ENCODE measurements around the gene ITPRID1.

ITPRID1 gene

DNA sequence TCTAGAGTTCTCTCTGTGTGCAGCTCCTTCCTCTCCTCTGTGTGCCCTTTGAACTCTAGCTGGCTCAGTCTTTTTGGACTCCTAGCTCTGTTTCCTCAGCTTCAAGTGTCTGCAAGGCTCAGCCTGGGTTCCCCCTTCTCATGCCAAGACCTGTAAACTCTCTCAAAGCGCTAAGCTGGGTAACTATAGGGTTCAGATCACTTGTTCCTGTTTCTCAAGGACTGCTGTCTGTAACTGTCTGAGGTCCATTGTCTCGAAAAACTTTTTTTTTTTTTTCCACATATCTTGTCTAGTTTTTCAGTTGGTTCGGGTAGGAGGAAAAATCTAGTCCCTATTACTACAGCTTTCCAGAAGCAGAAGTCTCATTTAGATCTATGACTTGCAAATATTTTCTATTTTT lies 126.5 kb downstream of the ITPRID1 start:
- no peaks in the 10 kb centered on the region for H3K36me3 ChIP-seq (ENCODE audit: control insufficient read depth in 2 of 2, insufficient read depth in 1 of 2, low read length in 2 of 2)
- no peak for TF ChIP-seq ZNF37A (tag by site-specific recombination; IDR thresholded peaks at IDR 0.05)
- TF ChIP-seq, protein P1, sequence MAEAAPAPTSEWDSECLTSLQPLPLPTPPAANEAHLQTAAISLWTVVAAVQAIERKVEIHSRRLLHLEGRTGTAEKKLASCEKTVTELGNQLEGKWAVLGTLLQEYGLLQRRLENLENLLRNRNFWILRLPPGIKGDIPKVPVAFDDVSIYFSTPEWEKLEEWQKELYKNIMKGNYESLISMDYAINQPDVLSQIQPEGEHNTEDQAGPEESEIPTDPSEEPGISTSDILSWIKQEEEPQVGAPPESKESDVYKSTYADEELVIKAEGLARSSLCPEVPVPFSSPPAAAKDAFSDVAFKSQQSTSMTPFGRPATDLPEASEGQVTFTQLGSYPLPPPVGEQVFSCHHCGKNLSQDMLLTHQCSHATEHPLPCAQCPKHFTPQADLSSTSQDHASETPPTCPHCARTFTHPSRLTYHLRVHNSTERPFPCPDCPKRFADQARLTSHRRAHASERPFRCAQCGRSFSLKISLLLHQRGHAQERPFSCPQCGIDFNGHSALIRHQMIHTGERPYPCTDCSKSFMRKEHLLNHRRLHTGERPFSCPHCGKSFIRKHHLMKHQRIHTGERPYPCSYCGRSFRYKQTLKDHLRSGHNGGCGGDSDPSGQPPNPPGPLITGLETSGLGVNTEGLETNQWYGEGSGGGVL (tag by site-specific recombination; IDR thresholded peaks at IDR 0.05) = no peak
- TF ChIP-seq ZSCAN16 (tag by site-specific recombination; IDR thresholded peaks at IDR 0.05) = no peak
- TF ChIP-seq, protein P2, sequence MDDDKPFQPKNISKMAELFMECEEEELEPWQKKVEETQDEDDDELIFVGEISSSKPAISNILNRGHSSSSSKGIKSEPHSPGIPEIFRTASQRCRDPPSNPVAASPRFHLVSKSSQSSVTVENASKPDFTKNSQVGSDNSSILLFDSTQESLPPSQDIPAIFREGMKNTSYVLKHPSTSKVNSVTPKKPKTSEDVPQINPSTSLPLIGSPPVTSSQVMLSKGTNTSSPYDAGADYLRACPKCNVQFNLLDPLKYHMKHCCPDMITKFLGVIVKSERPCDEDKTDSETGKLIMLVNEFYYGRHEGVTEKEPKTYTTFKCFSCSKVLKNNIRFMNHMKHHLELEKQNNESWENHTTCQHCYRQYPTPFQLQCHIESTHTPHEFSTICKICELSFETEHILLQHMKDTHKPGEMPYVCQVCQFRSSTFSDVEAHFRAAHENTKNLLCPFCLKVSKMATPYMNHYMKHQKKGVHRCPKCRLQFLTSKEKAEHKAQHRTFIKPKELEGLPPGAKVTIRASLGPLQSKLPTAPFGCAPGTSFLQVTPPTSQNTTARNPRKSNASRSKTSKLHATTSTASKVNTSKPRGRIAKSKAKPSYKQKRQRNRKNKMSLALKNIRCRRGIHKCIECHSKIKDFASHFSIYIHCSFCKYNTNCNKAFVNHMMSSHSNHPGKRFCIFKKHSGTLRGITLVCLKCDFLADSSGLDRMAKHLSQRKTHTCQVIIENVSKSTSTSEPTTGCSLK (tag by site-specific recombination; IDR thresholded peaks at IDR 0.05) = no peak
- no peaks in the 10 kb centered on the region for H3K9me3 ChIP-seq (ENCODE audit: control insufficient read depth, insufficient read depth, low read depth, low read length)
- no peak overlapping the region for H3K27ac ChIP-seq (ENCODE audit: extremely low read depth, low read depth, low read length)
- H3K4me1 ChIP-seq (ENCODE audit: control insufficient read depth, insufficient read depth, low read length) = no peaks in the 10 kb centered on the region
- H3K4me3 ChIP-seq (ENCODE audit: low read depth, low read length) = no peak overlapping the region
- ChIA-PET CTCF (interaction anchor here (0.6 to 3.5 kb wide), 2 partner anchors 163 to 506 kb away, joined by 3 to 11 read pairs; no protein-coding TSS in a partner anchor), POLR2A (no interaction called here)

DNA sequence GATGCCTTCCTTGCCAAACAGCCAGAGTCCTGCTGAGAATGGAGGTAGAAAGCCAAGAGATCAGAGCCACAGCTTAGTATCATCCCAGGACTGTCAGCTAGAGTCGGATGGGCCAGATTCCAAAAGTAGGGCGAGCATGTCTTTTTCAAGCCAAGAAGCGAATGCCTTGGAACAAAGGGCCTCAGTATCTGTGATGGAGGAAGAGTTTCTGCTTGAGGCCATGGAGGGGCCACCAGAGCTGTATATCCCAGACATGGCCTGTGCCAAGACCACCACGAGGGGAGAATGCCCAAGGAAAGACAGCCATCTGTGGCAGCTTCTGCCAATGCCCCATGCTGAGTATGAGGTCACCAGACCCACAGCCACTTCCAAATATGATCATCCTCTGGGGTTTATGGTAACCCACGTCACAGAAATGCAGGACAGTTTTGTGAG lies 128.8 kb downstream of the ITPRID1 start:
- Histone ChIP-seq H3K4me1 (ENCODE audit: control insufficient read depth, insufficient read depth, low read length) (no peaks in the 10 kb centered on the region), H3K36me3 (ENCODE audit: control insufficient read depth in 2 of 2, insufficient read depth in 1 of 2, low read length in 2 of 2) (no peaks in the 10 kb centered on the region), H3K9me3 (ENCODE audit: control insufficient read depth, insufficient read depth, low read depth, low read length) (no peaks in the 10 kb centered on the region), H3K27ac (ENCODE audit: extremely low read depth, low read depth, low read length) (no peak overlapping the region), H3K4me3 (ENCODE audit: low read depth, low read length) (no peak overlapping the region)
- TF ChIP-seq GLIS1 (tag by site-specific recombination; IDR thresholded peaks at IDR 0.05) = no peak
- no peak for TF ChIP-seq HIC1 (tag by site-specific recombination; IDR thresholded peaks at IDR 0.05)
- no peak for TF ChIP-seq ZNF140 (tag by site-specific recombination; IDR thresholded peaks at IDR 0.05)
- no peak for TF ChIP-seq ZNF664 (tag by site-specific recombination; IDR thresholded peaks at IDR 0.05)
- TF ChIP-seq OVOL3 (tag by site-specific recombination; IDR thresholded peaks at IDR 0.05) = no peak
- no peak for TF ChIP-seq ZNF624 (tag by site-specific recombination; IDR thresholded peaks at IDR 0.05)
- no peak for TF ChIP-seq ZSCAN4 (tag by site-specific recombination; IDR thresholded peaks at IDR 0.05)
- TF ChIP-seq OSR2 (tag by site-specific recombination; IDR thresholded peaks at IDR 0.05) = no peak
- no peak for TF ChIP-seq KLF8 (tag by site-specific recombination; IDR thresholded peaks at IDR 0.05)
- TF ChIP-seq ZNF223 (tag by site-specific recombination; IDR thresholded peaks at IDR 0.05) = no peak
- CTCF ChIA-PET = interaction anchor here (0.8 kb wide), 1 partner anchor 505 kb away, joined by 3 read pairs; no protein-coding TSS in a partner anchor
- POLR2A ChIA-PET = no interaction called here

DNA sequence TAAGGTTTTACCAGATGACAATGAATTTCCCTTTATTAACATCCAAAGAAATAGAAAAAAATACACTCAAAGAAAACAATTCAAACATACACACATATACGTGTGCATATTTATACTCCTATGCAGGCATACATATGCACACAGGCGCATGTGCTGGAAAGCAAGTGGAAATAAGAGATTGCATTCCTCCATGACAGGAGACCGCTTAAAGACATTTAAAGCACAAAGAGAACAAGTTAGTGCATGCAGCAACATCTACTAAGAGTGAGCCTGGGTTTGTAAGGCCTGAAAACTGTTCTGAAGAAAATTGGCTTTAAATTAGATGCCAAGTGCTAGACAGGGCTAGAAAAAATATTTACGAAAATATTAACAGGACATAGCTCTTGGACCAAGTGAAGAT lies 133.1 kb downstream of the ITPRID1 start:
- ChIA-PET CTCF (interaction anchor here (0.9 kb wide), 1 partner anchor 18 kb away, joined by 4 read pairs; no protein-coding TSS in a partner anchor), POLR2A (no interaction called here)
- H3K9me3 ChIP-seq (ENCODE audit: control insufficient read depth, insufficient read depth, low read depth, low read length) = no peaks in the 10 kb centered on the region
- no peaks in the 10 kb centered on the region for H3K4me1 ChIP-seq (ENCODE audit: control insufficient read depth, insufficient read depth, low read length)
- no peak overlapping the region for H3K4me3 ChIP-seq (ENCODE audit: low read depth, low read length)
- no peaks in the 10 kb centered on the region for H3K36me3 ChIP-seq (ENCODE audit: control insufficient read depth in 2 of 2, insufficient read depth in 1 of 2, low read length in 2 of 2)
- no peak overlapping the region for H3K27ac ChIP-seq (ENCODE audit: extremely low read depth, low read depth, low read length)
- TF ChIP-seq RBAK (tag by site-specific recombination; IDR thresholded peaks at IDR 0.05) (no peak), ZNF202 (tag by site-specific recombination; IDR thresholded peaks at IDR 0.05; ENCODE audit: borderline replicate concordance) (no peak), ZBTB21 (tag by site-specific recombination; IDR thresholded peaks at IDR 0.05) (no peak), ZNF692 (tag by site-specific recombination; IDR thresholded peaks at IDR 0.05) (no peak), ZNF580 (tag by site-specific recombination; IDR thresholded peaks at IDR 0.05) (no peak), ZSCAN4 (tag by site-specific recombination; IDR thresholded peaks at IDR 0.05) (no peak)
- TF ChIP-seq, protein P3, sequence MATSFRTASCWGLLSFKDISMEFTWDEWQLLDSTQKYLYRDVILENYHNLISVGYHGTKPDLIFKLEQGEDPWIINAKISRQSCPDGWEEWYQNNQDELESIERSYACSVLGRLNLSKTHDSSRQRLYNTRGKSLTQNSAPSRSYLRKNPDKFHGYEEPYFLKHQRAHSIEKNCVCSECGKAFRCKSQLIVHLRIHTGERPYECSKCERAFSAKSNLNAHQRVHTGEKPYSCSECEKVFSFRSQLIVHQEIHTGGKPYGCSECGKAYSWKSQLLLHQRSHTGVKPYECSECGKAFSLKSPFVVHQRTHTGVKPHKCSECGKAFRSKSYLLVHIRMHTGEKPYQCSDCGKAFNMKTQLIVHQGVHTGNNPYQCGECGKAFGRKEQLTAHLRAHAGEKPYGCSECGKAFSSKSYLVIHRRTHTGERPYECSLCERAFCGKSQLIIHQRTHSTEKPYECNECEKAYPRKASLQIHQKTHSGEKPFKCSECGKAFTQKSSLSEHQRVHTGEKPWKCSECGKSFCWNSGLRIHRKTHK (tag by site-specific recombination; IDR thresholded peaks at IDR 0.05) = no peak

All from HEK293 (cell line).